PC-3 (cell line): Measurements from ENCODE around the gene GPC5.

Experiments used
- CTCF ChIP-seq: fragments of 300-600 bp; sonication (generic); conservative IDR thresholded peaks from 2 replicates; pipeline ENCODE4 v1.5.1; 2017; ENCODE audit warnings: antibody characterized with exemption, low read depth, mild to moderate bottlenecking, low read length
- EZH2 ChIP-seq: fragments of 300-600 bp; sonication (generic); IDR thresholded peaks from one replicate; pipeline ENCODE4 v1.6.1; 2017; ENCODE audit warnings: antibody characterized with exemption, mild to moderate bottlenecking, low read length; ENCODE audit not compliant: unreplicated experiment

GRCh38 chr13:91649456-91649855 is 251.0 kb downstream of the GPC5 start:
- no peak for TF ChIP-seq CTCF
- TF ChIP-seq EZH2 = no peak
